Cardiac fibroblast (primary cell): Measurements from ENCODE around the gene ZNF678.

Source experiments
- DNase-seq, 2 donors: peaks; one replicate each; pipeline versions ENCODE4 v3.0.0 to v3.0.0-alpha.2; 2010; ENCODE audit warnings: low read depth in 2 of 2
- H3K4me3 ChIP-seq, 2 donors: replicated peaks in 1 of 2; 1 replicate in 1 of 2; 2 replicates in 1 of 2; pipeline ENCODE4 v1.5.1; 2011; ENCODE audit warnings: low read depth in 2 of 2, low read length in 2 of 2, mild to moderate bottlenecking in 2 of 2, moderate library complexity in 1 of 2
- CTCF ChIP-seq: IDR thresholded peaks from one replicate; pipeline ENCODE4 v1.5.1; 2011; ENCODE audit warnings: low read depth, mild to moderate bottlenecking, low read length, inconsistent platforms

ZNF678 gene

GRCh38 chr1:227556288-227556687 is 7.1 kb upstream of the ZNF678 start:
- no peak for DNase-seq
- H3K4me3 ChIP-seq = no peak overlapping the region
- no peak for TF ChIP-seq CTCF

- H3K4me3 ChIP-seq = no peak overlapping the region
- no peak for TF ChIP-seq CTCF
- no peak for DNase-seq
Measured at GRCh38 chr1:227557962-227558725, 5.2 kb upstream of the ZNF678 start.

- H3K4me3 ChIP-seq = no peak overlapping the region
- DNase-seq = no peak
- TF ChIP-seq CTCF = no peak
Measured at GRCh38 chr1:227558732-227559262, 4.6 kb upstream of the ZNF678 start.

GRCh38 chr1:227559499-227559898 is 3.9 kb upstream of the ZNF678 start:
- H3K4me3 ChIP-seq = no peak overlapping the region

GRCh38 chr1:227559926-227560325 is 3.4 kb upstream of the ZNF678 start:
- no peak for DNase-seq
- TF ChIP-seq CTCF = no peak
- H3K4me3 ChIP-seq = no peak overlapping the region

More at GRCh38 chr1:227559499-227559898, 3.9 kb upstream of the ZNF678 start:
- DNase-seq = no peak
- no peak for TF ChIP-seq CTCF

GRCh38 chr1:227560393-227561173 is 2.8 kb upstream of the ZNF678 start:
- no peak for DNase-seq
- H3K4me3 ChIP-seq = no peak overlapping the region
- no peak for TF ChIP-seq CTCF
